Measurements from ENCODE around the gene SMURF1. TPM values are rescaled to one million over a fixed set of nuclear protein-coding genes. Genes with fewer than 3 reads are reported as not detected.

Gene SMURF1
- total RNA-seq, 1 experiment from 2014 or later, result 30.2 TPM

DNA sequence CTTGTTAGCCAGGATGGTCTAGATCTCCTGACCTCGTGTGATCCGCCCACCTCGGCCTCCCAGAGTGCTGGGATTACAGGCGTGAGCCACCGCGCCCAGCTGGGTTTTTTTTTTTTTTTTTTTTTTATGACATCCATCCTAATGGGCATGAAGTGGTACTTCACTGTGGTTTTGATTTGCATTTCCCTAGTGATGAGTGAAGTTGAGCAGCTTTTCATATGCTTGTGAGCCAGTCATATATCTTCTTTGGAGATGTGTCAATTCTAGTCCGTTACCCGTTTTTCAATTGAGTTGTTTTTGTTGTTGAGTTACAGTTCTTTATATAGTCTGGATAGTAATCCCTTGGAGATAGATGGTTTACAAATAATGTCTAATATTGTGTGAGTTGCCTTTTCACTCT, 127.7 kb downstream of the SMURF1 start:
- H3K4me1 ChIP-seq (ENCODE audit: insufficient read depth, low read length), result no peaks in the 10 kb centered on the region
- H3K4me3 ChIP-seq (ENCODE audit: low read length), result no peak overlapping the region
- no peaks in the 10 kb centered on the region for H3K27me3 ChIP-seq (ENCODE audit: low read length)
- H2AFZ ChIP-seq (ENCODE audit: low read length), result no peak overlapping the region
- no peaks in the 10 kb centered on the region for H3K9me2 ChIP-seq (replicated peaks; ENCODE audit: low read length)
- ATAC-seq (no peak), DNase-seq (no peak)
- intact Hi-C loops (cut with micrococcal nuclease), result no loop called here
- ChIA-PET CTCF (interaction anchor here (0.6 to 0.7 kb wide), 2 partner anchors 20 to 298 kb away, joined by 4 to 7 read pairs; no protein-coding TSS in a partner anchor), POLR2A (ENCODE audit: unreplicated experiment) (no interaction called here)
- no peak overlapping the region for H3K9ac ChIP-seq (ENCODE audit: low read length)
- H3K79me2 ChIP-seq (ENCODE audit: low read length), result no peaks in the 10 kb centered on the region
- H4K20me1 ChIP-seq (ENCODE audit: low read length), result no peaks in the 10 kb centered on the region
- H3K9me3 ChIP-seq (ENCODE audit: low read length), result no peaks in the 10 kb centered on the region
- H3K36me3 ChIP-seq (ENCODE audit: low read depth, low read length), result peaks cover 25% of the 10 kb centered on the region; the same call in 1 of the 2 replicates
- no peak for TF ChIP-seq EZH2phosphoT487 (IDR thresholded peaks at IDR 0.05; ENCODE audit: borderline replicate concordance, low read length)
- TF ChIP-seq EZH2 (IDR thresholded peaks at IDR 0.05; ENCODE audit: low read length, unreplicated experiment), result no peak
- TF ChIP-seq, protein P1, sequence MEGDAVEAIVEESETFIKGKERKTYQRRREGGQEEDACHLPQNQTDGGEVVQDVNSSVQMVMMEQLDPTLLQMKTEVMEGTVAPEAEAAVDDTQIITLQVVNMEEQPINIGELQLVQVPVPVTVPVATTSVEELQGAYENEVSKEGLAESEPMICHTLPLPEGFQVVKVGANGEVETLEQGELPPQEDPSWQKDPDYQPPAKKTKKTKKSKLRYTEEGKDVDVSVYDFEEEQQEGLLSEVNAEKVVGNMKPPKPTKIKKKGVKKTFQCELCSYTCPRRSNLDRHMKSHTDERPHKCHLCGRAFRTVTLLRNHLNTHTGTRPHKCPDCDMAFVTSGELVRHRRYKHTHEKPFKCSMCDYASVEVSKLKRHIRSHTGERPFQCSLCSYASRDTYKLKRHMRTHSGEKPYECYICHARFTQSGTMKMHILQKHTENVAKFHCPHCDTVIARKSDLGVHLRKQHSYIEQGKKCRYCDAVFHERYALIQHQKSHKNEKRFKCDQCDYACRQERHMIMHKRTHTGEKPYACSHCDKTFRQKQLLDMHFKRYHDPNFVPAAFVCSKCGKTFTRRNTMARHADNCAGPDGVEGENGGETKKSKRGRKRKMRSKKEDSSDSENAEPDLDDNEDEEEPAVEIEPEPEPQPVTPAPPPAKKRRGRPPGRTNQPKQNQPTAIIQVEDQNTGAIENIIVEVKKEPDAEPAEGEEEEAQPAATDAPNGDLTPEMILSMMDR (conservative IDR thresholded peaks at IDR 0.05; ENCODE audit: low read depth, low read length), result no peak
- no peak overlapping the region for H3K4me2 ChIP-seq (ENCODE audit: low read length)
- no peak overlapping the region for H3K27ac ChIP-seq (ENCODE audit: low read length)
- H3F3A ChIP-seq (ENCODE audit: low read length, unreplicated experiment), result peaks cover 3% of the 10 kb centered on the region
- BruUV-seq (replicated peaks), result no TSS peak

DNA sequence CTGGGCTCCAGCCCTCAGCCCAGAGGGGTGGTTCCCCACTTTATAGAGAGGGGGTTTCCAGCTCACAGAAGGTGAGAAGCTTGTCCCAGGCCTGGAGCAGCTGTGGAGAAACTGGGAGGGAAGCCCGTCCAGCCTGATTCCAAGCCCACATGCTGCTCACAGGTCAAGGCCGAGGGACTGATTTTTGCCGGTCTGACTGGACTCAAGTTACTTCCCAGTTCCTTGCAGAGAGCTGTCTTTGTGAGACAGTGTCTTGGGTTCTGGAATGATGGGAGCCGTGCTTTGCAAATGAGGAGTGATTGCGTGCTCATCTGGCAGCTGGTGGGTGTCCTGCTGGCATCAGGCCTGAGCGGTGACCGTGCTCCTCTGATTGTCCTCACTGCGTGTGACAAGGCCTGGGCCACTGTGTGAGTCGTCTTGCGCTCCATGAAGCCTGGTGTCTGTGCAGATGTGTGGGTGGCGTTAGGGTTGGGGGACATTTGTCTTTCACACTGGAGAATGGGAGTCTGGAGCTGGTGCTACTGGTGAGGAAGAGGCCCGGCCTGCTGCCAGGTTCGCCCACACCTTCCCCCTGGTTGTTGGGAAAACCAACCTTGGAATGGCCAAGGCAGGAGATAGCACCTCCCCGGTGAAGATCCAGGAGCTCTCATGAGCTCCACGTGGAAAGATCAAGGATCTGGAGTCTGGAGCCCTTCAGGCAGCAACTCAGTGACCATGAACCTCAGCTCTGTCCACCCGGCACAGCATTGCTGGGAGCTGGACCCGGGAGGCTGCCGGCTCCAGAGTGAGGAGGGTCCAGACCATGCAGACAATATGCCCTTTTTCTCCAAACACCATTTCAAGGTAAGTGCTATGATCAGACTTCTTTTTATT, 129.6 kb downstream of the SMURF1 start:
- peak; percentile 14; the same call in 1 of the 2 replicates for ATAC-seq
- Histone ChIP-seq H2AFZ (ENCODE audit: low read length) (no peak overlapping the region), H3K4me3 (ENCODE audit: low read length) (no peak overlapping the region), H3K9me3 (ENCODE audit: low read length) (no peaks in the 10 kb centered on the region), H3K27me3 (ENCODE audit: low read length) (no peaks in the 10 kb centered on the region), H3F3A (ENCODE audit: low read length, unreplicated experiment) (no peaks in the 10 kb centered on the region), H3K9me2 (replicated peaks; ENCODE audit: low read length) (no peaks in the 10 kb centered on the region), H3K27ac (ENCODE audit: low read length) (no peak overlapping the region), H3K36me3 (ENCODE audit: low read depth, low read length) (peaks cover 26% of the 10 kb centered on the region), H3K4me1 (ENCODE audit: insufficient read depth, low read length) (no peaks in the 10 kb centered on the region), H3K4me2 (ENCODE audit: low read length) (no peak overlapping the region), H4K20me1 (ENCODE audit: low read length) (no peaks in the 10 kb centered on the region), H3K79me2 (ENCODE audit: low read length) (no peaks in the 10 kb centered on the region), H3K9ac (ENCODE audit: low read length) (no peak overlapping the region)
- ChIA-PET POLR2A (ENCODE audit: unreplicated experiment) (no interaction called here), CTCF (no interaction called here)
- DNase-seq, result no peak
- intact Hi-C loops (cut with micrococcal nuclease), result no loop called here
- no TSS peak for BruUV-seq (replicated peaks)
- TF ChIP-seq EZH2 (IDR thresholded peaks at IDR 0.05; ENCODE audit: low read length, unreplicated experiment), result no peak
- TF ChIP-seq, protein P1 (conservative IDR thresholded peaks at IDR 0.05; ENCODE audit: low read depth, low read length), result no peak
- no peak for TF ChIP-seq EZH2phosphoT487 (IDR thresholded peaks at IDR 0.05; ENCODE audit: borderline replicate concordance, low read length)

Measured in PC-3 (cell line).